NCI-H2196 treated with DMSO at 0.1 percent for 48 hours (cell line): Measurements from ENCODE around the gene GFI1B.
"Not testable (repeated sequence)": the region's sequence is repeated elsewhere in the genome, so short reads cannot be mapped to it uniquely, and the experiment has no call there.

Experiments
- DNase-seq: peaks from one replicate; lab custom pipeline; 2025; ENCODE audit not compliant: unreplicated experiment; lab: John Stamatoyannopoulos, UW

The GFI1B gene

DNA sequence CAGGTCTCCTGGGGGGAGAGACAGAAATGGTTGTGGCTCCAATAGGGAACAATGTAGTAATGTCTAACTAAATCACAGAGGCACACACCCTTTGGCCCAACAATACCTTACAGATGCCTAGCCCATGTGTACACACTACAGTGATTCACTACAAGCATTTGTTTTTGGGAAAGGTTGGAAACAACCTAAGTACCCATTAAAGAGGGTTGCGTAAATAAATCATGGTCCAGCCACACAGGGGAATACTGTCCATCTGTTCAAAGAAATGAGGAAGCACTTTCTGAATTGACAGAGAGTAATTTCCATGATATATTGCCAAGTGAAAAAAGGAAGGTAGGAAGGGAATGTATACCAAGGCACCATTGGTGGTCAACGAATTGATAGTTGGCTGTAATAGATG lies 30.3 kb downstream of the GFI1B start:
- DNase-seq, result no peak

- DNase-seq, result no peak
These were observed 31.6 kb downstream of the GFI1B start for GRCh38 chr9:133009906-133010582.

DNA sequence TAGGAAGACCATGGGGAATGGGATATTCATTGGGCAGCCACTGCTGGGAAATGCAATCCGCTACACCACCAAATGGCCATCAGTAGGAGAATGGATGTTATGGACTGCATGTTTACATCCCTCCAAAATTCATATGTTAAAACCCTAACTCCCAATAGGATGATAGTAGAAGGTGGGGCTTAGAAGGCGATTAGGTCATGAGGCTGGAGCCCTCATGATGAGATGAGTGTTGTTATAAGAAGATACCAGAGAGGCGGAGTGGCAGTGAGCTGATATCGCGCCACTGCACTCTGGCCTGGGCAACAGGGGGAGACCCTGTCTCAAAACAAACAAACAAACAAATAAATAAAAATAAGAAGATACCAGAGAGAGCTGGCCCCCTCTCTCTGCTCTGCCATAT lies 36.2 kb downstream of the GFI1B start:
- DNase-seq, result no peak

DNA sequence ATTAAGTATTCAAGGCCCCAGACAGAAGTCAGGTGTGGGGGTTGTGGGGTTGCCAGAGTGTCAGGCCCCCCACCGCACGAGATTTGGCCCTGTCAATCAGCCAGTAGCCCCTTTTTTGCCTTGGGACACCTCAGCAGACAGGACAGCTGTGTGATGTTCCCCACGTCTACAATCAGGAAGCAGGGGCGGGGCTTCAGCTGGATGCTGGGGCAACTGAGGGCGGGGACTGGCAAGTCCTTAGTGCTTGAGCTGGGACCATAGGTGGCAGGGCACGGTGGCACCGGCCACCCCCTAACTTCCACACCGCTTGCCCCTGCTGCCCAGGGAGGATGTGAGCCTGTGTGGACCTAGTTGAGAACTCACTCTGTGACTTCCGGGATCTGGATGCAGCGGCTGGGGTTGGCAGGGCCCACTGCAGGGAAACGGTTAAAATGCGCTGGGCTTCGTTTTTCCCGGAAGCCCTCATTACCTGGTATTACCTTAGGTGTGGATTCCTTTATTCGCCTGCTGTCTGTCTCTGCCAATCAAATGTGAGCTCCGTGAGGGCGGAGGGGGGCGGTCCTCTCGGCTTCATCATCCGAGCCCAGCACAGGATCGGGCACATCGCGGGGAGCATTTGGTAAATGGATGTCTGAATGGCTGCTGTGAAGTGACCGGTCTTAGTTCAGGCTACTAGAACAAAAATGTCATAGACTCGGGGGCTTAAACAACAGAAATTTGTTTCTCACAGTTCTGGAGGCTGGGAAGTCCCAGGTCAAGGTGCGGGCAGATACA lies 44.8 kb downstream of the GFI1B start:
- no peak for DNase-seq

- DNase-seq, result no peak
These were observed 47.9 kb downstream of the GFI1B start for GRCh38 chr9:133026426-133026825.

GRCh38 chr9:133027134-133027533 lies 48.6 kb downstream of the GFI1B start:
- no peak for DNase-seq

GRCh38 chr9:133028221-133028620 lies 49.7 kb downstream of the GFI1B start:
- no peak for DNase-seq

DNA sequence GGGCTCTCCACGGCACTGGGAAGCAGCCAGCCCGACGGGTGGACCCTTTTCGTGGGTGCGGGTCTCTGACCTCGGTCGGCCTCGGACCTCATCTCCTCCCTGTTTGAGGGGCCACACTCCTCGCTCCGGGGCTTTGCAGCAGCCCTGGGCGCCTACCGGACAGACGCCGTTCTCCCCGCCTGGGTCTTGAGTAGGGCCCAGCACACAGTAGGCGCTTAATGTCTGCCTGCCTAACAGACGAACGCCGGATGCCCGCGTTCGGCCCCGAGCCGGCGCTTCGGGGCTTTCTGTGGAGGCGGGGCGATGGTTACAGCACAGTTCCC lies 51.5 kb downstream of the GFI1B start:
- no peak for DNase-seq

- peak; percentile 99 for DNase-seq
These were observed 52.0 kb downstream of the GFI1B start, which contains the start of gene GTF3C5 for GRCh38 chr9:133030317-133031129. Gene GTF3C5 (plus strand): TSS chr9:133030997. CDS start chr9:133031012, 15 bp downstream.

- no peak for DNase-seq
These were observed 52.6 kb downstream of the GFI1B start for GRCh38 chr9:133031130-133031422.

DNA sequence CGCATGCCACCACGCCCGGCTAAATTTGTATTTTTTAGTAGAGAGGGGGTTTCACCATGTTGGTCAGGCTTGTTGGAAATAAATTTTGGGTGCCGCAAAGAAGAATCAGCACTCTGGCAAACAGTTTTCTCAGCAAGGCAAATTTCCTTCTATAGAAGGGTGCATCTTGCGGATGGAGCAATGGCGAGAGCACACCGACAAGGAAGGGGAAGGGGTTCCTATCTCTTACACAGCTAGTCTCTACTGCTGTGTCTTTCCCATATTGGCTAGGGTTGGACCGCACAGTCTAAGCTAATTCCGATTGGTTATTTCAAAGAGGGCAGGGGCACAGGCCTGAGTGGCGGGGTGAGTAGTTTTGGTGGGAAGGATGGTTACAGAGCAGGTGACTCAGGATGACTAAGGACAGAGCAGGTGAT lies 53.0 kb downstream of the GFI1B start:
- DNase-seq, result no peak

- DNase-seq, result no peak
These were observed 53.7 kb downstream of the GFI1B start for GRCh38 chr9:133032171-133032570.

DNA sequence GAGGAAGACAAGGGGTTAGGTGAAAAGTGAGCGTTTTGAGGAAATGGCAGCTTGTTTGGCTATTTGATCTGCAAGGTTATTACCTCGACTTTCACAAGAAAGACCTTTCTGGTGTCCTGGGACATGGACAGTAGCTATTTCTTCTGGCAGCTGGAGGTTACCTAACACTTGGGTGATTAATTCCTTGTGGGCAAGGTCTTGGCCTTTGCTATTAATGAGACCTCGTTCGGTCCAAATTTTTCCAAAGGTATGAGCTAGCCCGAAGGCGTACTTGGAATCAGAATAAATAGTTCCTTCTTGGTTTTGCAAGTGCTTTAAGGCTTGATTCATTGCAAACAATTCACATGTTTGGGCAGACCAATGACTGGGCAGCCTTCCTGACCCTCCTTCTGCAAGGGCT lies 57.2 kb downstream of the GFI1B start:
- no peak for DNase-seq

GRCh38 chr9:133037775-133038515 lies 59.5 kb downstream of the GFI1B start:
- no peak for DNase-seq

GRCh38 chr9:133040892-133041479 lies 62.5 kb downstream of the GFI1B start:
- not testable (repeated sequence) for DNase-seq
